NOMO-1 treated with dmso at 0.1 percent for 144 hours (cell line): ENCODE data around the gene DYSF.

Experiments used
- DNase-seq: peaks from one replicate; lab custom pipeline; 2025; ENCODE audit not compliant: unreplicated experiment; lab: John Stamatoyannopoulos, UW

DYSF gene

DNA sequence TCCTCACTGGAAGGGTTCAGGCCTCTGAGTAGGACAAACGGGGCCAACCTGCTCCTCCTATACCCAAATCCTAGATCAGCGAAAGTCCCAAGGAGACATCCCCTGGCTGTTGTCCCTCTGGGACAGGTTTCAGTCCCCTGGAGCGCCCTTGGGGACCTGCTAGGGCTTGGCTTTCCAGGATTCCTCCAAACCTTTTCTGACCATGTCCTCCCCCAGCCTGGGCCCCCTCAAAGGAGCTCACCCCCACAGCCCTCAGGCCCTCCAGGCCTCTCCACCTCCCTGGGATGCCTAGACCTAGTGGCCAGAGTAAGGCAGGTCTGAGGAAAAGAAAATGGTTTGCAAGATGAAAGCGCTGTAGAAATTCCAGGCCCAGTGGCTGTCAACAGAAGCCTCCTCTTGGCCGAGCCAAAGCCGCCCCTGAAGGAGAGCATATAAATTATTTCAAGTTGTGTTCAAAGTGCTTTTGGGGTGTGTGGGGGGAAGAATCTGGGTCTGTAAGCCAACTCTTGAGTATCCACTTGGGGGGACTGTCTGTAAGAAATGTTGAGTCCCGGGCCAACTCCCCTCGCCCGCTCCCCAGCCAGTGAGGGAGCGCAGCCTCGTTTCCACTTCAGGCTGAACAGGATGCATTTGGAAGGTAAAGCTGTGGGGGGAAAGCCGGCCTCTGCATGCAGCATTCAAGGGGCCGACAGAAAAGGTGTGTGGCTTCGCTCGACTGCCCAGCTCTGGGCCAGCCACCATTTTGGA lies 158.6 kb downstream of the DYSF start:
- DNase-seq, result no peak

DNA sequence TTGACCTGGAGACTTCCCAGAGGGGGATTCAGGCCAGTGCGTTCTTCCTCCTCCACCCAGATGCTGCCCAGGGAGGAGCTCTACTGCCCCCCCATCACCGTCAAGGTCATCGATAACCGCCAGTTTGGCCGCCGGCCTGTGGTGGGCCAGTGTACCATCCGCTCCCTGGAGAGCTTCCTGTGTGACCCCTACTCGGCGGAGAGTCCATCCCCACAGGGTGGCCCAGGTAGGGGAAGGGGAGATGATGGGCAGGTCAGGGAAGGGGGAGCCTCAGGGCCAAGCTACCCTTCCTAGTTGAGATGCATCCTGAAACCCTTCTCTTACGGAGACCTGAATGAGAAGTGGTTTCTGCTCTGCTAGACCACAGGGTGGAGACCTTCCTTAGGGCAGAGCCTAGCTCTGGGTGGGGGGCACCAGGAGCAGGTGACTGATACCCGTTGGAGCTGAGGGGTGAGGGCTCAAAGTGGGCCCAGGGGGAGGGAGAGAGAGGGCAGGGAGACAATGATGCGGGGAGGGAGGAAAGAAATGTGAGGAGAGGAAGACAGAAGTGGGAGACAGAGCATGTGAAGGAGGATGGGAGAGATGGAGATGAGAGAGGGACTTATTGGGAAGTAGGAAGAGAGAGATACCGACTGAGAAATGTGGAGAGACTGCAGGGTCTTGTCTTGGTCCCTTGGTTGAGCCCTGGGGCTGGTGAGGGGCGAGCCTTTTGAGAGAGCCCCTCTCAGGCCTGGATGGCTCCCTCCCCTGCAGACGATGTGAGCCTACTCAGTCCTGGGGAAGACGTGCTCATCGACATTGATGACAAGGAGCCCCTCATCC lies 159.4 kb downstream of the DYSF start:
- DNase-seq, result no peak

DNA sequence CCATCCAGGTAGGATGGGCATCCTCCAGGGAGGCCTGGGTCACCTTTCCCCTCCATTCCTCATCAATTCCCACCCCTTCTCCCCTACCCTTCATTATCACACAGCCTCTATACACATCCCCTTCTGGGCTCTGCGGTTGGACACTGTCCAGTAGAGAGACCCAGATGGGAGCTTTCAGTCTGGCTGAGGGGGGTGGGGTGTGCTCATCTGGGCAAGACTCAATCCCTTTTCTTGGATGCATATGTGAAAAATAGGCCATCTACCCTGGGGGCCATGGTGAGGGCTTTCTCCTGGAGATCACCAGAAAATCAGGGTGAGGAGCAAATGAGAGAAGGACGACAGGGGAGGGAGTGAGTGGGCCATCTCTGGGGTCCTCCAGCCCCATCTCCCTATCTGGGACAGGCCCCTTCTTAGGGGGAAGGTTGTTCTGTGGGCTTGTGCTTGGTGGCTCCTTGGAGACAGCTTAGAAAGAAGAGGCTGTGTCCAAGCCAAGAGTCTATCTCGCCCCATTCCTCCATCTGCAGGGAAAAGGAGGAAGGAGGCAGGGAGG lies 160.1 kb downstream of the DYSF start:
- no peak for DNase-seq

DNA sequence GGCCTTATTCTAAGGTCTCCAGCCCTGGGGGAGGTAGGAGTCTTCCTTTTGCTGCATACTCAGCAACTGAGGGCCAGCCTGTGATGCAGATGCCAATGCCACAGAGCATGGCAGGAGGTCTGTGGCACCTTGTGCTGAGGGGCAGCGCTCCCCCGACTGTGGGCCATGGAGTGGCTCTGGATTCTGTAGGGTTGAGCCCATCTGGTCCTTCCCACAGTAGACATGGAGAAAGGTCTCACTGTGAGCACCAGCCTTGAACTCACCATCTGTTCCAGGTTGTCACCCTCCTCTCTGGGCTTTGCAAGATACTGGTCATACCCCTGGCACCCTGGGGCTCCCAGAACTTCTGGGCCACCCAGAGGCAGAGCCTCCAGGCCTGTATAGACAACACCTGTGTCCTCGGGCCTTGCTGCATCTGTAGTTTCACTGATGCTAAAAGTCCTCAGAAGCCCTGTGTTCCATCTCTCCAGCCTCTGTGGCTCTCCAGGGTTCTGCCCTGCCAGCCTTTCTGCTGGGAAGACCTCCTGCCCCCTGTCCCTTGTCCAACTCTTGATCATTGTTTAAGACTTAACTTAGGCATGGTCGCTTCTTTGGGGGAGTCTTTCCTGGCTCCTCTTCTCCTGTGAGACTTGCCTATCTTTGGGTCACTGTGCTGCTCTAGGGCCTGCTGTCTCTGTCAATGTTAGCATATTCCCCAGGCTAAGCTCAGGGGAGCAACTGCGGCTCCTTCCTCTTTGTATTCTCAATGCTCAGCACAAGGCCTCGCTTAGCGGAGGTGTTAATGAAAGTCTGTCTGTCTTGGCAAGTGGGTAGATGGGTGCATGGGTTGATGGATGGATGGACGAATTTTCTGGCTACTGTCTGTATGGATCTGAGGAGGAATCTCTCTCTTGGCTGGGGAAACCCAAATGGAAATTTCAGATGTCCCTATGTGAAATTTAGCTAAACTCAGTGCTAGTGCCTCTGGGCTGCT lies 160.9 kb downstream of the DYSF start:
- no peak for DNase-seq

DNA sequence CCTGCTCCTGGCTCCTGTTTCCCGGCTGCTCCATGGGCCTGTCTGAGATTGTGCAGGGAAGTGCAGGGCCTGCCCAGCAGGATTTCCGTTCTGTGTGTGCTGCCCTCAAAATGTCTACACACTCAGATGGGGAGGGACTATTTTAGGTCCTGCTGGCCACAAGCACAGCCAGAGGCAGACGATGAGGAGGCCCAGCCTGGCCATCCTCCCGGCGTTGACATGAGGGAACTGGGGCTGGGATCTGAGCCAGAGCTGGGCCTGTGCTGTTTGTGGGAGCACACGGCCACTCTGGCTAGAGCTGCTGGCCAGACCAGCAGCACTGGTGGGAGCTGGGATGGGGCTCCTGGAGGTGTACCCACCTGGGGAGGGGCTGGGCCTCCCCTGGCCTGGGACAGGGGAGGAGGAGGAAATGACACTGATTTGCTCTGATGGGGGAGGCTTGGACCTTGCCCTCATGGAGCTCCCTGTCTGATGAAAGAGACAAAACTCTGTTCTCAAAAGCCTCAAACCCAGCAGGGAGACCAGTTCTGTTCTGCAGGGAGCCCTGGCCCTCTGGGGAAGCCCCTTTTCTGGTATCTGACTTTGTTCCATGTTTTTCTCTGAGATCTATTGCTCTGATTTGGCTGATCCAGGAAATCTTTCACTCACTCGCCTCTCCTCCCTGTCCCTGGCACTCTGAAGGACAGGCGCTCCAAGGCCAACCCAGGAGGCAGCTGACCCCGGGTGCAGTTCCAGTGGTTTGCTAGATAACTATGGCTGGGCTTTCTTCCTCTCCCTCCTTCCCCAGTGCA lies 161.8 kb downstream of the DYSF start:
- no peak for DNase-seq

DNA sequence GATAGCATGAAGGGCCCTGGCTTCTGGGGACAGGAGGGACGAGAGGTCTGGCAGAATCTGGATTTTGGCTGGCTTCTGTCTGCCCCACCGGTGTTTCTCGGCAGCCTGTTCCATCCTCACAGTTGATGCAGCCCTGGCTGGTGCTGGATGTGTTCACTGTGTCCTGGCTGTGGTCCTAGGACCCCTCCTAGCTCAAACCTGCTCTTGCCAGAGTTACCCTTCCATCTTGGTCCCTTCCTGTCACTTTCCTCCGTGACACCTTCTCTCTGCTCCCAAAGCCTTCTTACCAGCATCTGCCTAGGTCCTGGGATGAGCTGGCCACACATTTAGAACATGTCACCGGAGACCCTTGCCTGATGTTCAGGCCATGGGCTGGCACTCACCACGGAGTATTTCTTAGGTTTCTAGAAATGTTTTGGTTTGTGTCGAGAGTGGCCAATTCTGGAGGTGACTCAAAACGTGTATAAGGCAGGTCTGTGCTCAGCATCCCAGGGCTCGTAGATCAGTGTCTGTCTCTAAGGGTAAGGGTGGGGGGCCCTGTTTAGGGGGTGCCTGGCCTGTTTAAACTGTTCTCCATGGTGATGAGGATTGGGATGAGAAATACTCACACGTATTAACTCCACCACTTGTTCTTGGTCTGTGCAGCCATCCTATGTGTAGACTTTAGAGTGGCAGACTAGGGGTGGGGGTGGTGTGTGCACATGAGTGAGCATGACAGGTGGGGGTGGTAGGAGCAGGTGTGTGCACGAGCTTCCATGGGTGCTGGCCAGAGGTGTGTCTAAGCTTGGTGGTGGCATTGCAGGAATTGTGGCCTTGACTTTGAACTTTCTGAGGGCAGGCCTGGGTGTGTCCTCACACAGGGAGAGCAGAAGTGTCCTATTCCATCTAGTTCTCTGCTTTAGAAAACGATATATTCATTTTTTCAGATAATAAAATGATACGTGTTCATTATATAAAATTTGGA lies 162.7 kb downstream of the DYSF start:
- no peak for DNase-seq

DNA sequence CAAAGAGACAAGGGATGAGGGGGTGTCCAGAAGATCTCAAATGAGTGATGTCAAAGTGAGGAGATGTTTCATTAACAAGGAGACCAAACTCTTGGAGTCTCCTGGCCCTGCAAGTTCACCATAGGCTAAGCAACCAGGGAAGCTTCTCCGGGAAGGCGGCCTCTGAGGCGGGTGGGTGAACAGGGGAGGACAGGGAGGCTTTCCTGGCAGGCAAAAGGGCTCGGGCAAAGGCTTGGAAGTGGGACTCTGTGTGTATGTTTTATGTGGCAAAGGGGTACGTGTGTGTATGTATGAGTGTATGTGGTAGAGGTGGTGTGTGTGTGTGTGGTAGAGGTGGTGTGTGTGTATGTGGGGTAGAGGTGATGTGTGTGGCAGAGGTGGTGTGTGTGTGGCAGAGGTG lies 163.9 kb downstream of the DYSF start:
- no peak for DNase-seq

DNA sequence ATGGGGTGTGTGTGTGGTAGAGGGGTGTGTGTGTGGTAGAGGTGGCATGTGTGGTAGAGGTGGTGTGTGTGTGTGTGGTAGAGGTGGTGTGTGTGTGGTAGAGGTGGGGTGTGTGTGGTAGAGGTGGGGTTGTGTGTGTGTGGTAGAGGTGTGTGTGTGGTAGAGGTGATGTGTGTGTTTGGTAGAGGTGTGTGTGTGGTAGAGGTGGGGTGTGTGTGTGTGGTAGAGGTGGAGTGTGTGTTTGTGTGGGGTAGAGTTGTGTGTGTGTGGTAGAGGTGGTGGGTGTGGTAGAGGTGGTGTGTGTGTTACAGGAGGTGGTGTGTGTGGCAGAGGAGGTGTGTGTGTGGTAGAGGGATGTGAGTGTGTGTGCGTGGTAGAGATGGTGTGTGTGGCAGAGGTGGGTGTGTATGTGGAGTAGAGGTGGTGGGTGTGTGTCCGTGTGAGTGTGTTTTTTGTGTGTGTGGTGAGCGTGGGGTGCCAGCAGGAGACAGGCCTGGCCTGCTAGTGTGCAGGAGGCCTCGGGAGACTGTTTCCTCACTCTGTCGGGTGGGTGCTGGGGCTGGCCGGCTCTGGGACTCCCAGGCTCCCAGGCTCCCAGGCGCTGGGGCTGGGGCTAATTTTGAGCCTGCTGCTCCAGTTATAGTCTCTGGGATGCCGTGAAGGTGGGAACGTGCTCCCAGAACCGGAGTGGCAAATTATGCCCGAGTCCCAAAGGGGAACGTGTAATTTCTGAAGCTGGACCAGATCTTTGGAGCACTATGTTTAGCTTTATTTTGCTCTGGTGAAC lies 165.2 kb downstream of the DYSF start:
- DNase-seq, result no peak

DNA sequence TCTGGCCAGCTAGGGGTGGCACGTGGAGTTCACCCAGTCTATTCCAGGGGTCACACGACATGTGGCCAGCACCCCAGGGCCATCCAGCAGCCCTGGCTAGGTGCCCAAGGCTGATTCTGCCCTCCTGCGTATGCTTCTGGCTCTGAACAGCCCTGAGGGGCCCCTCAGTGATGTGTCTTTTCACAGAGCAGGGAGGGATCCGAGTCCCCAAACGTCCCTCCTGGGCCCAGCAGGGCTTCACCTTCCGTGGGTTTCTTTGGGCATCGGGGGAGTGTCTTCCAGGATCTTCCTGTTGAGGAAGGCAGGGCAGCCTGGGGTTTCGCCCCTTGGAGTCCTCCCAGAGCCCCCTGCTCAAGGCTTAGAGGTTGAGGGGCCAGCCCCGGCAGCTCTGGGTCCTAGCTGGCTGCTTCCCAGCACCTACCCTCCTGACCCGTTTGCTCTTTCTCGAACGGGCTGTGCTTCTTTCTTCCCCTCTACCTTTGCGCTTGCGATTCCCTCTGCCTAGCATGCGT lies 165.9 kb downstream of the DYSF start:
- DNase-seq, result no peak

DNA sequence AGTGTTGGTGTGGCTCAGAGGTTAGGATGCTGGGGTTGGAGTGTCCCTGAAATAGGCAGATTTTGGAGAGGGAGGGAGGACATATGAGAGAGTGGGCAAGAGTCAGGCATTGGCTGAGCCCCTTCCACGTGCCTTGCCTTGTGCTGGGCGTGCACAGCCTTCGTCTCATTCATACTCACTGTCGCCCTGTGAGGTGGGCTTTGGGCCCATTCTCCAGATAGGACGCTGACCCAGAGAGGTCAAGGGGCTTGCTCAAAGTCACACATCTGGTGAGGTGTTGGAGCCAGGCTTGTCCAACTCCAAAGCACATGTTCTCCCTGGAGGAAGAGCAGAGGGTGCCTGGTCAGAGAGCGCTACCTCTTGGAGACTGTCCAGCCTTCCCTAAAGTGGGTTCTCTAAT lies 166.8 kb downstream of the DYSF start:
- DNase-seq, result no peak

DNA sequence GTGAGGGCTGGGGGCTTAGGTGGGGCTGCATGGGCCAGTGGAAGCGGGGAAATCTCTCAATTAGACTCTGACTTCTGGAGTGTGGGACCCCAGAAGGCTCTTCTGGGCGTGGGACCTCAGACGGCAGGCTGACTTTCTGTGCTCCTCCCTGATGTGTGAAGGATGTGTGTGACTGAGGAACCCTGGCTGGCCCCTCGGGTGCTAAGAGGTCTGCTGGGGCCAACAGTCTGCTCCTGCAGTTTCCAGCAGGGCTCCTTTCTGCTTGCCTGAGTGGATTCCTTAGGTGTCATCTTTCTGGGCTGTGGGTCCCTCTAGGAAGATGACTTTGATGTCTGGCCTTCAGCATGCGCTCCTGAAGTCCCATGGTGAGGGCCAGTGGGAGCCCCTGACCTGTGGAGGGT lies 167.5 kb downstream of the DYSF start:
- no peak for DNase-seq

DNA sequence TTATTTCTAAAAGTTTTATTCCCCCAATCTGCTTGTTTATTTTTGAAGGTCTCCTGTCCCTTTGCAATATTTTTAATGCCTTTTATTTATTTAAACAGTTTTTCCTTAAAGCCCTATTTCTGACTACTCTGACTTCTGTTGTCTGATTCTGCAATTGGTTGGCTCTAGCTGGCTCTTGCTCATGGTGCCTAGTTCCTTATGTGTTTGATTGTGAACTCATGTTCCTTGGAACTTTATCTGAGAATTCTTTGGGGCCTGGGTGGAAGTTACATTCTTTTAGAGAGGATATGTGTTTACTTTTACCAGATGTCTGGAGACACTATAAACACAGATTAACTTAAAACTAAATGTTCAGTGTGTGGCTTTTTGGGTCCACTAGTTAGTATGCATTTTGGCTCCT lies 175.9 kb downstream of the DYSF start:
- DNase-seq, result no peak

DNA sequence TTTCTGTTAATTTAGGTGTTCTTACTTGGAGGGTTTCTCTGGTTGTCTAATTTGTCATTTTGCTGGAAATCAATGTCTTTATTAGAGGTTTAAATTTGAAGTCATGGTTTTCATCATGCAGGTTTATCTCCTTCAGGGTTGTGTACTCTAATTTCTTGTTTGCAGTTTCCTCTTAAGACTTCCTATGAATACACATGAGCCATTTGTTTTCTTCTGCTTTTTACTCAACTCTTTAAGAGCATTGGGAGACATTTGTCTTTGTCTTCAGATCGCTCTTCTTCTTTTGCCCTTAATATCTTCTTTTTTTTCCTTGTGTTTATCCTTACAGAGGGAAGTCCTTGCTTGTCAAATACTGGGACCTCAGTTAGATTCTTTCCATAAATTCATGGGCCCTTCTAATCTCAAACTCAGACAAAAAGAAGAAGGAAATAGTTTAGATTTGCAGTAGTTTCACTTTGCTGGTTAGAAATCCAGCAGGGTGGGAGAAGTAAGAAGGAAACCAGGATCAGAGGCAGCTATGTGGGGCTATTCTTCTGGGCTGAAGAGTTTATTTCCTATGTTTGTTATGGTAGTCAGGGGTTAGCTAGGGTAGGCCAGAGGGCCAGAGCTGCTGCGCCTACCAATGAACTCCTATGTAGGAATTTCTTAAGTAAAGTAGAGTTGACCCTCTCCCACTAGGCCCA lies 176.6 kb downstream of the DYSF start:
- DNase-seq, result no peak

DNA sequence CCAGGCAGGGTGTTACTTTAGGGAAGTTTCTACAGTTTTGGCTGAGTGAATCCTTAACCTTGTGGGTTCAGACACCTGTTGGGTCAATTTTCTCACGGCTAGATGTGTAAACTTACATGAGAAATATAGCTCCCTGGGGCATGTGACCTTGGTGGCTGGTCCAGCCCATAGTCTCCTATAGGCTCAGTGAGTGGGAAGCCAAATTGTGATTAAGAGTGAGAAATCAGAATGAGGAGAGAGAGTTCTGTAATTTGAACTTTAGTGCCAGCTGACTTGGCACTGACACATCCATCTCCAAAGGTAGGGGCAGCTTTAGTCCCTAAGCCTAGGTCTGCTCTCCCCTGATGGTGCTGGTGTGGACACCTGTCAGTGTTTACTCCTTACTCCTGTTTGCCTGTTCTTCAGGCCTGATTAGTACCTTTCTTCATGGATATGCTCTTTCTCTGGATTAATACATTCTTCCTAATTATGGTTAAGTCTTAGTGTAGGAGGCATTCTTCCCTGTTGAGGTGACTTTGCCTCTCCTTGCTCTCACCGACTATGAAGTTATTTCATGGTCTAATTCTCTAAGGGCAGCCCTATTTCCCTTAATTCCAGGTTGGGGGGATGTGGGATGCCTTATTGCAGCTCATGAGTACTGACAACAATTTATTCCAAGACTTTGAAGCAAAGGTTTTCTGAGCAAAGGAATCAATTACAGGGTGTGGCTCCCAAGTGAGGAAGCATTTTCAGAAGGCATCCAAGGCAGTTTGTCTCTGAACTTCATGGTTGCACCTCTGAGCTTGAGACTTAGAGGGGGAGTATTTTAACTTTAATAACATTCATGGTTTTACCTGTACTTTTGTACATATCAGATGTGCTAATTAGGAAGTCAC lies 177.3 kb downstream of the DYSF start:
- no peak for DNase-seq

DNA sequence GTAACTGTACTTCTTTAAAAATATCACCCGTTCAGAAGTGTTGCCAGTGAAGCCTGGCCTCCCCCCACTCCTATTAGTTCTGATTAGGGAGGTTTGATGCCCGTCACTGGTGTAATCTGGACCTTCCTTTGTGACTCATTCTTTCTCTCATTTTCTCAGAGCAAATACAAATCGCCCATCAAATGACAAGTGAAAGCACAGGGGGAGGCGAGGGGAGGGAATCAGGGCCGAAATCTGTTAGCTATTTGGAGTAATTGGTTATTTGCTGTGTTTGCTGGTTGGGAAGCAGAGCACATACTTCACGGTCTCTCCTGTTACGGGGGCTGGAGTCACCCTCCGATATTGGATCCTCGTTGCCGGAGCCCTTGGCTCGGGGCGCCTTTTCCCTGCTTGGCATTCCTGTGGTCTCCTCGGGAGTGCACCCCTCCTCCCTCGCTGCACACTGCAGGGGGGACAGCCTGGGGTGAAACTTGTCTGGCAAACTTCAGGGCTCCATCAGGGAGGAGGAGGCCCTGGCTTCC lies 178.1 kb downstream of the DYSF start:
- no peak for DNase-seq

DNA sequence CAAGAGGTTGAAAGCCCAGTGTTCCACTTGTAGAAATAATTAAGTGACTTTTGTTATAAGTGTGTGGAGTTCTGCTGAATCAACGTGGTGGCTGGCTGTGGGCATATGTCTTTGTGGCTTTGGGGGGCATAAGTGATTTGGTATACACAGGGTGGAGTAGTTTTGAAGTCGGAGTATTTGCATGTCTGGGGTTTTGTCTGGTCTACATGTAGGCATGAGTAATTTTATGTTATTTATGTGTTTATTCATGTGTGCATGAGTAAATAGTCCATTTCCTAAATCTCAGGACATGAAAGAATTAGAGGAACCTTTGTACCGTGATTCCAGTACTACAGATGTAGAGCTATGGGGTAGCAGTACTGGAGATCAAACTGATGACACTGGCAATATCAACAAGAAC lies 179.7 kb downstream of the DYSF start:
- no peak for DNase-seq
